ENCODE data around the gene FAM13B. TPM values are rescaled to one million over a fixed set of nuclear protein-coding genes. Genes with fewer than 3 reads are reported as not detected.
"Not testable (repeated sequence)": the region's sequence is repeated elsewhere in the genome, so short reads cannot be mapped to it uniquely, and the experiment has no call there.

FAM13B gene
- total RNA-seq, 1 donor from 2014 or later, result 31.4 TPM

DNA sequence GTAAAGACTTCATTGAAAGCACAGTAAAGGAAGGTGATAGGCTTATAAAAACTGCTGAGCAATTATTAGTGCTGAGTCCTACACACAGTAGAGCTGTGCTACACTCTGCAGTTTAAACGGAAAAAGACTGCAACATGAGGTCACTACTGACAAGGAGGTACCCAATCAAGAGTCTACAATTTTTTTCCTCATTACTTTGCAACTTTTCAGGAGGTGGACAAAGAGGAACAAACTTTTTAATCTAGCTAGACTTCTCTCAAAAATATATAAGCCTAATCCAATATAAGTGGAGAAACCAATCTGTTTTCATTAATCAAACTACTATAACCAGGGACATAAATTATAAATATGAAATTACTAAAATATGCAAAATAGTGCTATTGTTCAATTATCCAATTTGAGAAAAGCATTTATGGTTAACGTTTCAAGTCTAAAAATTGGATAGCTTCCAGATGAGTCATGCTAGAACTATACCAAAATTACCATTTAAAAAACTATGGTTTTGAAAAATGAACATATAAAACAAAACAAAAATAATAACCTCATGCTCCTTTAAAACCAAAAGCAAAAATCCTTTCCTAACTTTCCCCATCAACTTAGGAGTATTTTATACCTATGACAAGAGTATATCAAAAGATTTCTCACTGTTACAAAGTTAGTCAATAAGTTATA, 37.7 kb downstream of the FAM13B start:
- TF ChIP-seq, protein P1, sequence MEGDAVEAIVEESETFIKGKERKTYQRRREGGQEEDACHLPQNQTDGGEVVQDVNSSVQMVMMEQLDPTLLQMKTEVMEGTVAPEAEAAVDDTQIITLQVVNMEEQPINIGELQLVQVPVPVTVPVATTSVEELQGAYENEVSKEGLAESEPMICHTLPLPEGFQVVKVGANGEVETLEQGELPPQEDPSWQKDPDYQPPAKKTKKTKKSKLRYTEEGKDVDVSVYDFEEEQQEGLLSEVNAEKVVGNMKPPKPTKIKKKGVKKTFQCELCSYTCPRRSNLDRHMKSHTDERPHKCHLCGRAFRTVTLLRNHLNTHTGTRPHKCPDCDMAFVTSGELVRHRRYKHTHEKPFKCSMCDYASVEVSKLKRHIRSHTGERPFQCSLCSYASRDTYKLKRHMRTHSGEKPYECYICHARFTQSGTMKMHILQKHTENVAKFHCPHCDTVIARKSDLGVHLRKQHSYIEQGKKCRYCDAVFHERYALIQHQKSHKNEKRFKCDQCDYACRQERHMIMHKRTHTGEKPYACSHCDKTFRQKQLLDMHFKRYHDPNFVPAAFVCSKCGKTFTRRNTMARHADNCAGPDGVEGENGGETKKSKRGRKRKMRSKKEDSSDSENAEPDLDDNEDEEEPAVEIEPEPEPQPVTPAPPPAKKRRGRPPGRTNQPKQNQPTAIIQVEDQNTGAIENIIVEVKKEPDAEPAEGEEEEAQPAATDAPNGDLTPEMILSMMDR (IDR thresholded peaks at IDR 0.05; ENCODE audit: partially characterized antibody, unreplicated experiment), result no peak
- Mint-ChIP-seq H3K27ac (ENCODE audit: unreplicated experiment) (no peak overlapping the region), H3K9me3 (ENCODE audit: unreplicated experiment) (peaks cover 1% of the 10 kb centered on the region), H3K36me3 (ENCODE audit: unreplicated experiment) (no peaks in the 10 kb centered on the region), H3K4me3 (ENCODE audit: unreplicated experiment) (no peak overlapping the region), H3K4me1 (ENCODE audit: low read depth, unreplicated experiment) (no peaks in the 10 kb centered on the region), H3K27me3 (ENCODE audit: unreplicated experiment) (peaks cover 1% of the 10 kb centered on the region)
- no peak for DNase-seq

DNA sequence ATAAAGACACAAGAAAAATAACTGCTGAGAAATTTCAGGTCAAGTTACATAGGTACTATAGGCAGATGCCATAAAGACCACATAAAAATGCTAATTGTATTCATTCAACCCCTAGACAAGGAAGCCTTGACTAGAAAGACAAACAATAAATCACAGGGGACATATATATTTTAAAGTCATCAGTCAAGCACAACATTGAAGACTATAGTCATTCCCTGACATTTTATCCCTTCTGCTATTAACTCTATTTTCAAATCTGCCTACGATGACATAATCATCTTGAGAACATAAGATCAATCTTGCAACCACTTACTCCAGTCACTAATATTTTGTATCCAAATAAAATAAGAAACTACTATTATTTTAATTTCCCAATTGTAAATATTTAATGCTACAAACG, 38.3 kb downstream of the FAM13B start:
- Mint-ChIP-seq H3K9me3 (ENCODE audit: unreplicated experiment) (peaks cover 1% of the 10 kb centered on the region), H3K27me3 (ENCODE audit: unreplicated experiment) (peaks cover 1% of the 10 kb centered on the region), H3K4me1 (ENCODE audit: low read depth, unreplicated experiment) (no peaks in the 10 kb centered on the region), H3K4me3 (ENCODE audit: unreplicated experiment) (no peak overlapping the region), H3K36me3 (ENCODE audit: unreplicated experiment) (no peaks in the 10 kb centered on the region), H3K27ac (ENCODE audit: unreplicated experiment) (no peak overlapping the region)
- DNase-seq, result no peak
- TF ChIP-seq, protein P1 (IDR thresholded peaks at IDR 0.05; ENCODE audit: partially characterized antibody, unreplicated experiment), result no peak

DNA sequence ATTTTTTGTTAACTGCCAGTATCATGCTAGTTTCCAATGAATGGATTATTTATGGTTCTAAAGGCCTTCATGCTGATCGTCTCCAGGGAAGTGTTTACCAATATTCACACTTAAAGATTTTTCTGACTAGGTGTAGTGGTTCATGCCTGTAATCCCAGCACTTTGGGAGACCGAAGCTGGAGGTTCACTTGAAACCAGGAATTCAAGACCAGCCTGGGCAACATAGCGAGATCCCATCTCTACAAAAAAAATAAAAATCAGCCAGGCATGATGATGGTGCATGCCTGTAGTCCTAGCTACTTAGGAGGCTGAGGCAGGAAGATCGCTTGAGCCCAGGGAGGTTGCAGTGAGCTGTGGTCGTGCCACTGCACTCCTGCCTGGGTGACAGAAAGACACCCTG, 43.5 kb downstream of the FAM13B start:
- Mint-ChIP-seq H3K27ac (ENCODE audit: unreplicated experiment) (no peak overlapping the region), H3K27me3 (ENCODE audit: unreplicated experiment) (no peaks in the 10 kb centered on the region), H3K4me3 (ENCODE audit: unreplicated experiment) (no peak overlapping the region), H3K36me3 (ENCODE audit: unreplicated experiment) (no peaks in the 10 kb centered on the region), H3K9me3 (ENCODE audit: unreplicated experiment) (no peaks in the 10 kb centered on the region), H3K4me1 (ENCODE audit: low read depth, unreplicated experiment) (no peaks in the 10 kb centered on the region)
- TF ChIP-seq, protein P1 (IDR thresholded peaks at IDR 0.05; ENCODE audit: partially characterized antibody, unreplicated experiment), result no peak
- no peak for DNase-seq

DNA sequence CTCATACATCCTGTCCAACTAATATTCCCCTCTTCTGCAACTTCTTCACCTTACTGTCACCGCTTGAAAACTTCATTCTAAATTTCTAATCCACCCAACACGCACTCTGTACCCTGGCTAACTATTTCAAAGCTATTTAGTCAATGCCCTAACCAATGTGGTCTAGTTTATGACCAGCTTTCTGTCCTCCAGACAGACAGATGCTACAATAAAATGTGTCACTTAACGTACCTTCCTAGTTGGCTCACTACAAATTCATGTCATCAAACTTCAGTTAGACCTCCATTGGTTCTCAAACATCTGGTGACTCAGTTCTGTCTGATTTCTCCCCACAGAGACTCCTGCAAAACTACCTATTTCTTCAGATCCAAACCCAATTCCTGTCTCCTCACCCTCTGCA, 57.7 kb downstream of the FAM13B start:
- TF ChIP-seq, protein P1 (IDR thresholded peaks at IDR 0.05; ENCODE audit: partially characterized antibody, unreplicated experiment), result no peak
- no peak overlapping the region for H3K27ac Mint-ChIP-seq (ENCODE audit: unreplicated experiment)
- H3K4me3 Mint-ChIP-seq (ENCODE audit: unreplicated experiment), result no peak overlapping the region
- no peaks in the 10 kb centered on the region for H3K4me1 Mint-ChIP-seq (ENCODE audit: low read depth, unreplicated experiment)
- H3K36me3 Mint-ChIP-seq (ENCODE audit: unreplicated experiment), result peaks cover 10% of the 10 kb centered on the region
- peaks cover 3% of the 10 kb centered on the region for H3K9me3 Mint-ChIP-seq (ENCODE audit: unreplicated experiment)
- no peak for DNase-seq
- H3K27me3 Mint-ChIP-seq (ENCODE audit: unreplicated experiment), result peaks cover 2% of the 10 kb centered on the region

DNA sequence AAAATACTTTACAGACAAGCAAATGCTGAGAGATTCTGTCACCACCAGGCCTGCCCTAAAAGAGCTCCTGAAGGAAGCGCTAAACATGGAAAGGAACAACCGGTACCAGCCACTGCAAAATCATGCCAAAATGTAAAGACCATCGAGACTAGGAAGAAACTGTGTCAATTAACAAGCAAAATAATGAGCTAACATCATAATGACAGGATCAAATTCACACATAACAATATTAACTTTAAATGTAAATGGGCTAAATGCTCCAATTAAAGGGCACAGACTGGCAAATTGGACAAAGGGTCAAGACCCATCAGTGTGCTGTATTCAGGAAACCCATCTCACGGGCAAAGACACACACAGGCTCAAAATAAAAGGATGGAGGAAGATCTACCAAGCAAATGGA, 62.5 kb downstream of the FAM13B start:
- H3K4me1 Mint-ChIP-seq (ENCODE audit: low read depth, unreplicated experiment); H3K9me3 Mint-ChIP-seq (ENCODE audit: unreplicated experiment); DNase-seq; H3K4me3 Mint-ChIP-seq (ENCODE audit: unreplicated experiment); H3K27me3 Mint-ChIP-seq (ENCODE audit: unreplicated experiment); H3K27ac Mint-ChIP-seq (ENCODE audit: unreplicated experiment): not testable (repeated sequence)
- peaks cover 13% of the 10 kb centered on the region for H3K36me3 Mint-ChIP-seq (ENCODE audit: unreplicated experiment)
